Gastroesophageal sphincter (tissue), 4 donors: Measurements from ENCODE around the gene LINC00237. TPM values are rescaled to one million over a fixed set of nuclear protein-coding genes. Genes with fewer than 3 reads are reported as not detected.
A peak's percentile ranks its signal among the peaks of the same experiment; 100 is the strongest.

ENCODE experiments used
- ATAC-seq: fragments of 150-250 bp; one replicate; pipeline ENCODE4 v1.9.1; 2016; ENCODE audit warnings: mild to moderate bottlenecking, moderate library complexity
- H3K27ac ChIP-seq, 4 donors: fragments of 200-600 bp; sonication (generic) in 3 of 4; 1 replicate in 3 of 4; 2 replicates in 1 of 4; pipeline ENCODE4 v1.5.1; 2016 to 2019
- H3K27me3 ChIP-seq: fragments of 200-600 bp; sonication (generic); one replicate; pipeline ENCODE4 v1.5.1; 2019
- H3K36me3 ChIP-seq, 2 donors: fragments of 200-600 bp; sonication (generic); one replicate each; pipeline ENCODE4 v1.5.1; 2019; ENCODE audit warnings: control low read depth in 1 of 2
- H3K4me1 ChIP-seq, 3 donors: fragments of 200-600 bp; sonication (generic); 1 replicate in 2 of 3; 2 replicates in 1 of 3; pipeline ENCODE4 v1.5.1; 2016 to 2019; ENCODE audit warnings: control low read depth in 2 of 3
- H3K4me3 ChIP-seq, 2 donors: fragments of 200-600 bp; sonication (generic); one replicate each; pipeline ENCODE4 v1.5.1; 2019; ENCODE audit warnings: mild to moderate bottlenecking in 1 of 2, moderate library complexity in 1 of 2
- H3K9me3 ChIP-seq, 3 donors: fragments of 200-600 bp; sonication (generic); one replicate each; pipeline ENCODE4 v1.5.1; 2017 to 2019; ENCODE audit warnings: control low read depth in 2 of 3
- CTCF ChIP-seq, 4 experiments: fragments of 200-600 bp in 2 of 4; fragments of 450-650 bp in 2 of 4; sonication (generic) in 1 of 4; IDR thresholded peaks; one replicate each; pipeline ENCODE4 v1.5.1; 2017 to 2019; ENCODE audit warnings: antibody characterized with exemption in 4 of 4, mild to moderate bottlenecking in 2 of 4, moderate library complexity in 2 of 4
- EP300 ChIP-seq: sonication (generic); formaldehyde crosslinking; IDR thresholded peaks from one replicate; pipeline ENCODE4 v1.6.1; 2017; ENCODE audit warnings: antibody characterized with exemption, mild to moderate bottlenecking
- POLR2A ChIP-seq, 2 donors: fragments of 450-650 bp; IDR thresholded peaks; one replicate each; pipeline ENCODE4 v1.6.1; 2017; ENCODE audit warnings: antibody characterized with exemption in 2 of 2, mild to moderate bottlenecking in 2 of 2, moderate library complexity in 1 of 2
- POLR2AphosphoS5 ChIP-seq: sonication (generic); formaldehyde crosslinking; IDR thresholded peaks from one replicate; pipeline ENCODE4 v1.6.1; 2017; ENCODE audit warnings: antibody characterized with exemption
- WGBS, 2 donors: methylation state at CpG; one replicate each; pipeline ENCODE4 v1.1.5; 2018; ENCODE audit warnings: low coverage in 1 of 2; 5-methylcytosine and 5-hydroxymethylcytosine counted together
- total RNA-seq, 4 donors: library from RNA; depleted of rRNA; stranded (reverse); fragments of >200 nt; gene quantifications; one replicate each; pipeline ENCODE4 v1.1.0, GENCODE V29; 2016

LINC00237 gene
- total RNA-seq, 4 donors from 2014 or later: not detected

DNA sequence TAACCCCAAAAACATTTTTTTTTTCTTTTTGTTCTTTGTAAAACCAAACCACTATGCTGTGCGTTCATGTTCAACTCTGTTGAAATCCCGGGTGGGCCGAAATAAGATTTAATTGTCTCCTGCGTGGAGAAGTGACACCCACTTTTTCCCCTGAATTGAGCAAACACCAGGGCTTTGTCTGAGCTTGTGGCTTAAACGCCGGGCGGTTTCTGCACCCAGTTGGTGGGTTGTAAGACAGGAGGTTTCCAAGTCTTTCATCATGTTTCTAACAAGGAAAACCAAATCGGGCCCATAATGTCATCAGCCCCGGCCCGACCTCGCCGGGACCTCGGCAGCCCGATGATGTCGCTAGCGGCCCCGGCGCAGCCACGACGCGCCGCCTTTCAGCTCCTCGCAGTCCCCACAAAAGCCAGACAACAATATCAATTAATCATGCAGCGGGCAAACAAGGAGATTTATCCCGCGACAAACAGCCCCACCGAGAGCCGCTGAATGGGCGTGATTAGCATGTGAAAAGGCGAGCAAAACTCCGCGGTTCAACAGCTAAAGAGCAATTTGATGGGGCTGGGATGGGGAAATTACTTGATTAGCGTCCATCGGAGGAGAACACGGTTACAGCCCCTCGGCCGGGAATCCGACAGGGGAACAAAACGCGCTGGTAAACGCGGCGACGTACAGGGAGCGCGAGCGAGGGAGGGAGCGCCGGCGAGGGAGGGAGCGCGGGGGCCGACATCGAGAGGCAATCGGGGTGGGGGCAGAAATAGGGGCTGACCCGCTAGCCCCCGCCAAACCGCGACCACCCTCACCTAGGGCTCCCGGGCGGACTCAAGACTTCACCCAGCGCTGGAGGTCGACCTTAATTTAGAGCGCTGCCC lies 5.3 kb downstream of the LINC00237 start:
- ATAC-seq: no peak
- Histone ChIP-seq H3K9me3 (no peaks in the 10 kb centered on the region), H3K4me3 (peak overlapping the region in 1 of 2 donors; percentile 46), H3K4me1 (peaks cover 0 to 58% (median 28%) of the 10 kb centered on the region in 3 donors), H3K36me3 (no peaks in the 10 kb centered on the region), H3K27me3 (peaks cover 98% of the 10 kb centered on the region), H3K27ac (peak overlapping the region in 1 of 4 donors; percentile 38)
- 0 to 2% methylated on average over 2 to 39 of the region's 64 CpGs for WGBS, 2 donors
- TF ChIP-seq CTCF (IDR thresholded peaks at IDR 0.05) (no peak), EP300 (no peak), POLR2AphosphoS5 (no peak), POLR2A (IDR thresholded peaks at IDR 0.05) (no peak)

DNA sequence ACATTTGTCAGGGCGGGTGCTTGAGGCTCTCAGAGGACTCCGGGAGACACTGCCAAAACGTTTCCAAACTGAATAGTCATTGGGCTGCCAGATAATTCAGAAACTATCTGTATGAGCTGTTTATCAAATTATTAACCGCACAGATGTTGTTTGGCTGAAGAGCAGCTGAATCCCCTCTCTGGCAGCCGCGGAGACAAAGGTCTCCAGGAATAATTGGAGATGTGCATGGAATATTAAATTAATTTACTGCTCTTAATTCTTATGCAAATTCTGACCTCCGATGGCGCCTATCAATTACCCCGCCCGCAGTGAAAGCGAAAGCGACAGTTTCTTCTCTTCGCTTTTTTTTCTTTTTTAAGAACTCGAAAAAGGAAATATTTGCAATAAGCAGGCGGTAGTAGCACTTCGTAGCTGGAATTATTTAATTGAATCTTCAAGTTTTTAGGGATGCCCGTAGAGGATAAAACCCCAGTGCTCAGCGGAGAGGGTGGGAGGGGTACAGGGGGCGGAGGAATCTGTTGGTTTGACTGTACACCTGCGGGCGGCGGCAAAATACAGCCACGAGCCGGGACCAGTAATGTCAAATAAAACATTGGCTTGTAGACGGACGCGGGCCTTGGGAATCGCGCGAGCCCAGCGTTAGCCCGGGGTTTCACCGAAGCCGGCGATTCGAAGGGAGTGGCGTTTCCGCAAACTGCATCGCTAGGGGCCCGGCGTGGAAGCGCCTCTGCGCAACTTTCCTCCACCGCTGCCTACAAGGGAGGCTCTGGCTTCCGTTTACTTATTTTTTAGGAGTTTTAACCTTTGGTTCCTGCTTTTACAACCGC lies 6.2 kb downstream of the LINC00237 start:
- WGBS, 2 donors: 5 to 7% methylated on average over 22 to 34 of the region's 46 CpGs
- H3K27ac ChIP-seq: peak overlapping the region in 1 of 4 donors; percentile 37
- H3K4me1 ChIP-seq: peaks cover 0 to 49% (median 21%) of the 10 kb centered on the region in 3 donors
- peaks cover 98% of the 10 kb centered on the region for H3K27me3 ChIP-seq
- no peak for ATAC-seq
- no peaks in the 10 kb centered on the region for H3K36me3 ChIP-seq
- TF ChIP-seq POLR2A (IDR thresholded peaks at IDR 0.05) (no peak), CTCF (IDR thresholded peaks at IDR 0.05) (no peak), POLR2AphosphoS5 (no peak), EP300 (no peak)
- H3K9me3 ChIP-seq: no peaks in the 10 kb centered on the region
- H3K4me3 ChIP-seq: peak overlapping the region; percentile 28 to 46

DNA sequence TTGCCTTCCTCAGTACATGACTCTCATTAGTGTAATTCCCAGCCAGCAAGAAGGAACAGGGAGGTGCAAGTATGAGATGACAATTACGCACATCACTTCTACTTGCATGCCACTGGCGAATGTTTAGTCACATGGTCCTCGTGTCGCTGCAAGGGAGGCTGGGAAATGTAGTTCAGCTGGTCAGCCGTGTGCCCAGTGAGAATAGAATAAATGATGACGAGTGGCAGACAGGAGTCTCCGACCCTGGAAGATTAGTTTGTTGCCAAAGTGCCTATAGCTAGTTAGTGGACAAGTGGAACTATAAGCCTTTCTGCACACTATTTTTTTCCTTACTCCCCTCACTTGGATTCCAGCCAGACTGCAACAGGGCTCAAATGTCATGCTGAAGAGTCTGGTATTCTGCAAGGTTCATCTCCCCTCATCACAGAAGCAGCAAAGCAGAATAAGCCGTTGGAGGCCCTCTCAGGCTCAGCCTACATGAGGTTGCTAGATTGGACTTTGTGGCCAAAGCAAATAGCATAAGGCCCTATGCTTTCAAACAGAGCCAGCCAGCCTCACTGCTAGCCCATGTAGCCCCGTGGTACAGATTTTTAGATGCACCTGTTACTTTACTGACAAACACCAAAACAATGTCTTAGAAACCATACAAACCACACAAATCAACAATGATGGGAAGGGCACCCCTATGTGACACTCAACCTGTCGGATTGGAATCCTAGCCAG lies 9.7 kb downstream of the LINC00237 start:
- no peak for ATAC-seq
- TF ChIP-seq EP300: no peak

GRCh38 chr20:21092806-21093205 lies 13.4 kb downstream of the LINC00237 start:
- no peak for ATAC-seq
- H3K27ac ChIP-seq: no peak overlapping the region
- no peaks in the 10 kb centered on the region for H3K36me3 ChIP-seq
- no peak for TF ChIP-seq CTCF (IDR thresholded peaks at IDR 0.05)
- no peak for TF ChIP-seq POLR2AphosphoS5
- no peak for TF ChIP-seq POLR2A (IDR thresholded peaks at IDR 0.05)
- no peak for TF ChIP-seq EP300
- no peak overlapping the region for H3K4me3 ChIP-seq
- peaks cover 96% of the 10 kb centered on the region for H3K27me3 ChIP-seq
- 76 to 88% methylated on average over 2 to 3 of the region's 3 CpGs for WGBS, 2 donors
- H3K4me1 ChIP-seq: no peaks in the 10 kb centered on the region
- H3K9me3 ChIP-seq: no peaks in the 10 kb centered on the region

More for the DNA sequence above, 9.7 kb downstream of the LINC00237 start:
- no peaks in the 10 kb centered on the region for H3K9me3 ChIP-seq
- H3K36me3 ChIP-seq: no peaks in the 10 kb centered on the region
- WGBS, 2 donors: 29 to 50% methylated on average over 2 to 10 of the region's 10 CpGs
- H3K4me1 ChIP-seq: peaks cover 0 to 21% (median 12%) of the 10 kb centered on the region in 3 donors
- no peak overlapping the region for H3K27ac ChIP-seq
- H3K27me3 ChIP-seq: peaks cover 97% of the 10 kb centered on the region
- no peak overlapping the region for H3K4me3 ChIP-seq

DNA sequence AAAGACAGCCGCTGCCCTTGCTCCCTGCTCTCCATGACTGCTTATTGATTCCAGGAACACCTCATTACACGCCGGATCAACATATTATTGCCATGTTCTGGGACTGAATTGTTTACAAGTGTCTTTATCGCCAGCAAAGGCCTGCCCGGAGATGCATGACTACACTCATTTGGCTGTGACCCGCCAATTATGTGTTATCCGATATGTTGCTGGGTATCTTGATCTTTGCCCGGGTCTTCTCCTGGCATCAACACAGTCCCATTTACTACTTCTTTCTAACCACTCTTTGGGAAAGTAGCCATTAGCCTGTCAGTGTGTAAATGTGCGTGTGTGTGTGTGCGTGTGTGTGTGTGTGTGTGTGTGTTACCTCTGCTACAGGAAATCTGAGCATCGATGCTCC lies 15.4 kb downstream of the LINC00237 start:
- H3K4me3 ChIP-seq: no peak overlapping the region
- 60 to 85% methylated on average over 10 to 11 of the region's 11 CpGs for WGBS, 2 donors
- peaks cover 86% of the 10 kb centered on the region for H3K27me3 ChIP-seq
- TF ChIP-seq POLR2AphosphoS5: no peak
- no peak for TF ChIP-seq POLR2A (IDR thresholded peaks at IDR 0.05)
- TF ChIP-seq EP300: no peak
- TF ChIP-seq CTCF (IDR thresholded peaks at IDR 0.05): no peak
- no peak for ATAC-seq
- no peak overlapping the region for H3K27ac ChIP-seq
- no peaks in the 10 kb centered on the region for H3K4me1 ChIP-seq
- H3K9me3 ChIP-seq: no peaks in the 10 kb centered on the region
- H3K36me3 ChIP-seq: no peaks in the 10 kb centered on the region
